Tibial artery (tissue), 4 donors: ENCODE data around the gene STK24.

Source experiments
- DNase-seq, 2 donors: peaks; one replicate each; pipeline ENCODE4 v3.0.0-alpha.2; 2019
- H3K27ac ChIP-seq, 2 donors: fragments of 200-600 bp; sonication (generic) in 1 of 2; 1 replicate in 1 of 2; 2 replicates in 1 of 2; pipeline ENCODE4 v1.5.1; 2018 to 2019; ENCODE audit warnings: mild to moderate bottlenecking in 1 of 2
- H3K27me3 ChIP-seq, 2 donors: fragments of 200-600 bp; sonication (generic) in 1 of 2; one replicate each; pipeline versions ENCODE4 v1.5.1 to v1.6.0; 2016 to 2019
- H3K36me3 ChIP-seq, 3 donors: fragments of 200-600 bp; sonication (generic) in 2 of 3; one replicate each; pipeline ENCODE4 v1.5.1; 2016 to 2019; ENCODE audit warnings: mild to moderate bottlenecking in 2 of 3
- H3K4me1 ChIP-seq, 4 donors: fragments of 200-600 bp; sonication (generic) in 2 of 4; 1 replicate in 3 of 4; 2 replicates in 1 of 4; pipeline ENCODE4 v1.5.1; 2016 to 2019
- H3K4me3 ChIP-seq, 2 donors: fragments of 200-600 bp; sonication (generic) in 1 of 2; 1 replicate in 1 of 2; 2 replicates in 1 of 2; pipeline ENCODE4 v1.5.1; 2018 to 2019; ENCODE audit warnings: mild to moderate bottlenecking in 2 of 2
- H3K9me3 ChIP-seq, 3 donors: fragments of 200-600 bp; sonication (generic) in 1 of 3; one replicate each; pipeline ENCODE4 v1.5.1; 2016 to 2019
- CTCF ChIP-seq, 2 experiments: fragments of 200-600 bp in 1 of 2; fragments of 450-650 bp in 1 of 2; IDR thresholded peaks; one replicate each; pipeline ENCODE4 v1.5.1; 2017 to 2019; ENCODE audit warnings: antibody characterized with exemption in 2 of 2, mild to moderate bottlenecking in 1 of 2, moderate library complexity in 1 of 2
- intact Hi-C: fragments of 100-400 bp; cut with DNase I; formaldehyde crosslinking; loops from one replicate; pipeline ENCODE4 v1.15.0; 2023; ENCODE audit warnings: low total_unique reads

STK24 gene

DNA sequence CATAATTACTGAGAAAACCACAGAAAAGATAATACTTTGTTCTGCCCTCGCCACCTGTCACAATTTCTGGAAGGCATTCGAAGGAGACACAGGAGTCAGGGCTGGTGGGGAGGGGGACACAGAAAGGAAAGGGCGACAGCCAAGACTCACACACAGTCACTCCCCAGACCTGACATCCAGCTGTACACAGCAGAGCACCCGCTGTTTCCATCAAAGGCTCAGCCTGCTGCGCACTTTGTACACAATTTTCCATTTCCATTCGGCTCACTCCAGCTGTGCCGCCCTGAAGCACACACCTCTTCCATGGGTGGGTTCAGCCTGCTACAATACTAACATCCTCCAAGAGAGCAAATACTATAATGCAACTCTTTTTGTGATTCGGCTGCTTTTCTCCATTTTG is 38.0 kb downstream of the STK24 start:
- intact Hi-C loops: no loop called here
- Histone ChIP-seq H3K4me1 (peaks cover 0 to 85% (median 50%) of the 10 kb centered on the region in 4 donors), H3K27me3 (no peaks in the 10 kb centered on the region), H3K36me3 (peaks cover 0 to 3% (median 0%) of the 10 kb centered on the region in 3 donors), H3K9me3 (no peaks in the 10 kb centered on the region), H3K27ac (no peak overlapping the region), H3K4me3 (no peak overlapping the region)
- TF ChIP-seq CTCF (IDR thresholded peaks at IDR 0.05): no peak
- no peak for DNase-seq

DNA sequence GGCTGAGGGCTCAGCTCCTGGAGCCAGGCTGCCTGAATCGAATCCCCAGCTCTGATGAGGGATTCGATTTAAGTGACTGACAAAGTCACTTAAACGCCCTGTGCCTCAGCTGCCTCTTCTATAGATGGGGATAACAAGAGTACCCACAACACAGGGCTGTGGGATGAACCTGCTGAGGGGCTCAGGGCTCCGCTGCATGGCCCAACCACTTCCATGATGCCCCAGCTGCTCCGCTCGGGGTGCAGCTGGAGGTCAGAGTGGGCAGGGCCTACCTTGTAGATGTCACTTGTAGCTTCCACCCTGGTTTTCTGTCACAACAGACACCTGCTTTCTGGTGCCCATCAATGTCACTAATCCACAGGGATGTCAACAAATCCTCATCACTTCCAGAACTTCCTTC is 39.2 kb downstream of the STK24 start:
- H3K9me3 ChIP-seq: no peaks in the 10 kb centered on the region
- DNase-seq: no peak
- no peak overlapping the region for H3K4me3 ChIP-seq
- no peaks in the 10 kb centered on the region for H3K27me3 ChIP-seq
- no peak overlapping the region for H3K27ac ChIP-seq
- H3K4me1 ChIP-seq: peaks cover 0 to 85% (median 41%) of the 10 kb centered on the region in 4 donors
- no peak for TF ChIP-seq CTCF (IDR thresholded peaks at IDR 0.05)
- intact Hi-C loops: no loop called here
- peaks cover 0 to 3% (median 0%) of the 10 kb centered on the region in 3 donors for H3K36me3 ChIP-seq

GRCh38 chr13:98537306-98537705 is 39.6 kb downstream of the STK24 start:
- H3K4me3 ChIP-seq: no peak overlapping the region
- peaks cover 0 to 80% (median 39%) of the 10 kb centered on the region in 4 donors for H3K4me1 ChIP-seq

DNA sequence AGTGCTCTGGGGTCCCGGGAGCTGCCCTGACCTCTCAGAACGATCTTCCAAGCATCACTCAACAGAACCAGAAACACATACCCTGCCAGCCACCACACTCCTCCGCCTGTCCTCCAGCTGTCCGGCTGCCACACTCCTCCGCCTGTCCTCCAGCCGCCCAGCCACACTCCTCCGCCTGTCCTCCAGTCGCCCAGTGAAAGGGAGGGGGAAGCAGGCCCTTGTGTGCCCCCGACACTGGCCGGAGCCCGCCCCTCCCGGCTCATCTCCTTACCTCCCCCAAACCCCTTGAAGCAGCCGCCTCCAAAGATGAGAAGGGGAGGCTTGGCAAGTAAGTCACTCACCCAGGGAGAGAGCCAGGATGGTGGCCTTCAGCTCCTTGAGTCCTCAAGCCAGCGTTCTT is 40.2 kb downstream of the STK24 start:
- Histone ChIP-seq H3K9me3 (no peaks in the 10 kb centered on the region), H3K36me3 (peaks cover 0 to 3% (median 0%) of the 10 kb centered on the region in 3 donors), H3K4me1 (peaks cover 0 to 75% (median 37%) of the 10 kb centered on the region in 4 donors), H3K27ac (no peak overlapping the region), H3K27me3 (no peaks in the 10 kb centered on the region), H3K4me3 (no peak overlapping the region)
- TF ChIP-seq CTCF (IDR thresholded peaks at IDR 0.05): no peak
- no peak for DNase-seq
- intact Hi-C loops: no loop called here

More at GRCh38 chr13:98537306-98537705, 39.6 kb downstream of the STK24 start:
- H3K27me3 ChIP-seq: no peaks in the 10 kb centered on the region
- H3K27ac ChIP-seq: no peak overlapping the region
- intact Hi-C loops: no loop called here
- DNase-seq: no peak
- no peaks in the 10 kb centered on the region for H3K9me3 ChIP-seq
- H3K36me3 ChIP-seq: peaks cover 0 to 3% (median 0%) of the 10 kb centered on the region in 3 donors
- TF ChIP-seq CTCF (IDR thresholded peaks at IDR 0.05): no peak

DNA sequence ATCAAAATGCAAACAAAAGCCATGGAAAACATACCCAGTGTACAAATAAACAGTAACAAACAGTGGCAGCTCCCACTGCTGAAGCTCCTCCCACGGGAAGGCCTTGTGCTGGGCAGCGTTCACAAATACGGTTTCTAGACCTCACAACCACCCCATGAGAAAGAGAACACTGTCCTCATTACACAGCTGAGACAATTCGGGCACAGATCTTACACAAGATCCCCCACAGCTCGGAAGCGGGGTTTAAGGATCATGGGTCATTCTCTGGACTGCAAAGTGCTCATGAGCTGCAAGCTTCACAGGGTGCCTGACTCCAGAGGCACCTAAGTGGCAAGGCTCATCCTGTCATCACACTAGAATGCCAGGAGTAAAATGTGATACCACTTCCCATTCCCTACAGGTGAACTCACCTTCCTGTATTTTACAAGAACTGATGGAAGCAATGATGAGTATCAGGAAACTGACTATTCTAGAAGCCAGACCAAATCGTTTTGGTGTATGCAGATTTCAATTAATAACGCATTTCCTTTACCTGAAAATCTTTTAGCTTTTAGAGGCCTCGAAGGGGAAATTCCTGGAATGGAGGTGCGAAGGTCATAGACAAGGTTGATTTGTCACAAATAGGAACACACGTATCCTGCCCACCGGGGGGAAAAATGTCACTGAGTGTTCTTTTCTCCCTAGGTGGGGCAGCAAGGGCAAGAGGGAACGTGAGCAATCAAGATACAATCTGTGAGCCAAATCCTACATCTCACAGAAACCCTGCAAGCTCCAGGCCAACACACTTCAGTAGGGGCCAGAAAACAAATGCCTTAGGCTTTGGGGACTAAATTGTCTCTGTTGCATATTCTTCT is 41.2 kb downstream of the STK24 start:
- intact Hi-C loops: no loop called here
- no peak for TF ChIP-seq CTCF (IDR thresholded peaks at IDR 0.05)
- H3K4me1 ChIP-seq: peaks cover 0 to 65% (median 34%) of the 10 kb centered on the region in 4 donors
- no peak for DNase-seq
- H3K9me3 ChIP-seq: no peaks in the 10 kb centered on the region
- no peak overlapping the region for H3K27ac ChIP-seq
- no peak overlapping the region for H3K4me3 ChIP-seq
- H3K27me3 ChIP-seq: no peaks in the 10 kb centered on the region
- peaks cover 0 to 3% (median 0%) of the 10 kb centered on the region in 3 donors for H3K36me3 ChIP-seq
